Measurements from ENCODE around the gene RELT. TPM values are rescaled to one million over a fixed set of nuclear protein-coding genes. Genes with fewer than 3 reads are reported as not detected.
A peak's percentile ranks its signal among the peaks of the same experiment; 100 is the strongest.

RELT gene
- total and polyA plus RNA-seq, 9 of the 15 experiments (the other 6 are each of a cell fraction or from before 2014, with no cell fraction given): 1.1 to 20.2 (median 7.4) TPM

DNA sequence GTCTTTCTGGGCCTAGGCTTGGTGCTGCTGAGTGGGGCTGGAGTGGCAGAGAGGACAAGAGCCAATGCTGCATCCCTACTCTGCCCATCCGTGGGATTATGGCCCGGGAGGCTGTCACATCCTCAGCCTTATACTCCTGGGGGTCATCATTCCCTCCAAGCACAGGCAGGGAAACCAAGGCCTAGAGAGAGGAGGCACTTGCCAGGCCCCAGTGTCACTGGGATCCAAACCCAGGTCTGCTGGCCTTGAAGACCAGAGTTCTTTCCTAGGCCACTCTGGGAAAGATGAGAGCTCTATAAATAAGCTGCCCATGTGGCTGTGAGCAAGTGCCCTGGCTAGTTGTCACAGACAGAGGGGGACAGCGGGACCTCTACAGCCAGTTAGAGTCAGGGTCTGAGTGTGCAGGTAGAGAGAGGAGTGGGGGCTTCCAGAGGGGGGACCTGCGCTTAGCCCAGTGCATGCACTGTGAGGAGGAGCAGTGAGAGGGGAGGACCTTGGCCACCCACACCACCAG is 4.8 kb downstream of the RELT start:
- Histone ChIP-seq H3K9me3 (replicated peaks; ENCODE audit: control insufficient read depth, insufficient read depth, low read depth, low read length) (no peaks in the 10 kb centered on the region), H3K4me3 (no peak overlapping the region), H2AFZ (ENCODE audit: low read depth, low read length) (no peak overlapping the region), H3K36me3 (ENCODE audit: control insufficient read depth, insufficient read depth, low read length) (peaks cover 20% of the 10 kb centered on the region; the same call in 2 of the 3 replicates), H3K4me2 (ENCODE audit: insufficient read depth, low read length) (no peak overlapping the region), H3K4me1 (replicated peaks in 1 of 2; ENCODE audit: control insufficient read depth in 2 of 2, insufficient read depth in 2 of 2, low read length in 2 of 2) (peaks cover 57 to 95% of the 10 kb centered on the region in 2 experiments), H3K9ac (ENCODE audit: insufficient read depth in 1 of 2, low read depth in 2 of 2, low read length in 2 of 2) (peak overlapping the region in 1 of 2 experiments; percentile 85; a peak in 2 of 4 replicates), H3K9me1 (ENCODE audit: control insufficient read depth, insufficient read depth, low read length) (peaks cover 24% of the 10 kb centered on the region), H3K27ac (ENCODE audit: extremely low read depth, low read depth, low read length) (no peak overlapping the region), H3K79me2 (ENCODE audit: control insufficient read depth, insufficient read depth, low read length) (peaks cover 95% of the 10 kb centered on the region), H3K27me3 (ENCODE audit: control insufficient read depth in 2 of 2, insufficient read depth in 2 of 2, low read length in 2 of 2) (no peaks in the 10 kb centered on the region), H4K20me1 (replicated peaks; ENCODE audit: control insufficient read depth, insufficient read depth, low read length) (peaks cover 55% of the 10 kb centered on the region)
- no peak for DNase-seq (ENCODE audit: extremely low read depth in 1 of 4, low spot score in 3 of 4)
- in situ Hi-C loops (cut with MboI) (no loop called here), intact Hi-C loops (cut with micrococcal nuclease) (no loop called here)
- no peak for ATAC-seq
- TF ChIP-seq, protein P1, sequence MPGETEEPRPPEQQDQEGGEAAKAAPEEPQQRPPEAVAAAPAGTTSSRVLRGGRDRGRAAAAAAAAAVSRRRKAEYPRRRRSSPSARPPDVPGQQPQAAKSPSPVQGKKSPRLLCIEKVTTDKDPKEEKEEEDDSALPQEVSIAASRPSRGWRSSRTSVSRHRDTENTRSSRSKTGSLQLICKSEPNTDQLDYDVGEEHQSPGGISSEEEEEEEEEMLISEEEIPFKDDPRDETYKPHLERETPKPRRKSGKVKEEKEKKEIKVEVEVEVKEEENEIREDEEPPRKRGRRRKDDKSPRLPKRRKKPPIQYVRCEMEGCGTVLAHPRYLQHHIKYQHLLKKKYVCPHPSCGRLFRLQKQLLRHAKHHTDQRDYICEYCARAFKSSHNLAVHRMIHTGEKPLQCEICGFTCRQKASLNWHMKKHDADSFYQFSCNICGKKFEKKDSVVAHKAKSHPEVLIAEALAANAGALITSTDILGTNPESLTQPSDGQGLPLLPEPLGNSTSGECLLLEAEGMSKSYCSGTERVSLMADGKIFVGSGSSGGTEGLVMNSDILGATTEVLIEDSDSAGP (CRISPR knock-in tag; IDR thresholded peaks at IDR 0.05): no peak
- TF ChIP-seq, protein P2, sequence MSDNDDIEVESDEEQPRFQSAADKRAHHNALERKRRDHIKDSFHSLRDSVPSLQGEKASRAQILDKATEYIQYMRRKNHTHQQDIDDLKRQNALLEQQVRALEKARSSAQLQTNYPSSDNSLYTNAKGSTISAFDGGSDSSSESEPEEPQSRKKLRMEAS (CRISPR knock-in tag; IDR thresholded peaks at IDR 0.05): 0 out of 2 replicates have a peak, but pooled peaks have one; percentile 7
- TF ChIP-seq OTX1 (CRISPR knock-in tag; IDR thresholded peaks at IDR 0.05): no peak
- BruUV-seq (replicated peaks): no TSS peak
- CTCF ChIA-PET (ENCODE audit: low intra/inter-chr PET ratio): no interaction called here
- WGBS (ENCODE audit: insufficient coverage, low coverage, missing lambda C conversion rate): 88% methylated on average over 4 of the region's 4 CpGs
- POLR2A ChIA-PET: interaction anchor here (1.4 kb wide), 1 partner anchor 12 kb away, joined by 7 read pairs; no protein-coding TSS in a partner anchor
- no peak for FAIRE-seq

Data from K562 (cell line).